SU-DHL-6 (cell line): ENCODE results near the gene CTR9.

Experiments
- H2AFZ ChIP-seq: fragments of 200-600 bp; sonication (generic); 2 replicates; pipeline ENCODE4 v1.6.1; 2014; ENCODE audit warnings: low read depth, mild to moderate bottlenecking, moderate library complexity, mixed read lengths, antibody characterized with exemption, low read length; ENCODE audit not compliant: severe bottlenecking
- H3F3A ChIP-seq: fragments of 200-600 bp; shearing (Covaris generic); 2 replicates; pipeline ENCODE4 v1.6.0; 2016; ENCODE audit warnings: antibody characterized with exemption, mild to moderate bottlenecking; ENCODE audit not compliant: insufficient read depth
- H3K27ac ChIP-seq: fragments of 200-600 bp; sonication (generic); 2 replicates; pipeline ENCODE4 v1.5.1; 2016; ENCODE audit warnings: low read depth, mild to moderate bottlenecking, low read length, moderate library complexity, mixed read lengths
- H3K27me3 ChIP-seq: fragments of 200-600 bp; sonication (generic), shearing (Covaris generic); 2 replicates; pipeline ENCODE4 v1.6.0; 2014; ENCODE audit warnings: mild to moderate bottlenecking, low read length
- H3K36me3 ChIP-seq: fragments of 200-600 bp; sonication (generic); 2 replicates; pipeline ENCODE4 v1.6.1; 2014; ENCODE audit warnings: mild to moderate bottlenecking, low read length, mixed read lengths
- H3K4me2 ChIP-seq: fragments of 300-600, 200-600 bp; shearing (Covaris generic), sonication (generic); 2 replicates; pipeline ENCODE4 v1.6.0; 2014; ENCODE audit warnings: low read length, low read depth, mild to moderate bottlenecking; ENCODE audit not compliant: poor library complexity, severe bottlenecking
- H3K4me3 ChIP-seq: fragments of 200-600 bp; sonication (generic); 2 replicates; pipeline ENCODE4 v1.5.1; 2014; ENCODE audit warnings: antibody characterized with exemption, low read length, mild to moderate bottlenecking, mixed read lengths; ENCODE audit not compliant: insufficient read depth, poor library complexity, severe bottlenecking
- H3K79me2 ChIP-seq: fragments of 200-600 bp; sonication (generic); 2 replicates; pipeline ENCODE4 v1.6.1; 2014; ENCODE audit warnings: mild to moderate bottlenecking, low read length, moderate library complexity; ENCODE audit not compliant: insufficient read depth
- H3K9ac ChIP-seq: fragments of 200-600 bp; sonication (generic); 2 replicates; pipeline ENCODE4 v1.7.0; 2014; ENCODE audit warnings: mild to moderate bottlenecking, low read length
- H3K9me2 ChIP-seq: fragments of 200-600 bp; sonication (generic); replicated peaks from 2 replicates; pipeline ENCODE4 v1.6.1; 2014; ENCODE audit warnings: low read length; ENCODE audit not compliant: insufficient read depth
- H3K9me3 ChIP-seq: fragments of 200-600 bp; sonication (generic); 2 replicates; pipeline ENCODE4 v1.6.1; 2014; ENCODE audit warnings: low read length, mixed read lengths; ENCODE audit not compliant: insufficient read depth
- H4K20me1 ChIP-seq: fragments of 200-600 bp; sonication (generic); 2 replicates; pipeline ENCODE4 v1.6.1; 2014; ENCODE audit warnings: low read depth, mild to moderate bottlenecking, antibody characterized with exemption, low read length, moderate library complexity, mixed read lengths
- CTCF ChIP-seq: fragments of 200-600 bp; sonication (generic); IDR thresholded peaks from one replicate; pipeline ENCODE4 v1.5.1; 2017; ENCODE audit warnings: antibody characterized with exemption, mild to moderate bottlenecking, low read length, moderate library complexity; ENCODE audit not compliant: insufficient read depth, poor library complexity, severe bottlenecking
- EZH2phosphoT487 ChIP-seq: fragments of 200-600 bp; sonication (generic), shearing (Covaris generic); conservative IDR thresholded peaks from 2 replicates; pipeline ENCODE4 v1.6.1; 2018; ENCODE audit warnings: mild to moderate bottlenecking, antibody characterized with exemption, low read length, moderate library complexity, mixed read lengths

CTR9 gene

GRCh38 chr11:10722307-10722706 lies 28.7 kb upstream of the CTR9 start:
- Histone ChIP-seq H3K27ac (no peak overlapping the region), H3K4me3 (no peak overlapping the region), H3K9me2 (no peaks in the 10 kb centered on the region), H3F3A (no peaks in the 10 kb centered on the region), H4K20me1 (no peaks in the 10 kb centered on the region), H3K9ac (no peak overlapping the region), H2AFZ (no peak overlapping the region), H3K9me3 (no peaks in the 10 kb centered on the region), H3K27me3 (no peaks in the 10 kb centered on the region), H3K36me3 (no peaks in the 10 kb centered on the region), H3K79me2 (no peaks in the 10 kb centered on the region), H3K4me2 (no peak overlapping the region)
- TF ChIP-seq CTCF: no peak
- TF ChIP-seq EZH2phosphoT487: no peak

- Histone ChIP-seq H3K4me2 (no peak overlapping the region), H3K27ac (no peak overlapping the region), H3F3A (no peaks in the 10 kb centered on the region), H3K9me2 (no peaks in the 10 kb centered on the region), H4K20me1 (no peaks in the 10 kb centered on the region), H3K79me2 (no peaks in the 10 kb centered on the region), H2AFZ (no peak overlapping the region), H3K27me3 (no peaks in the 10 kb centered on the region), H3K9me3 (no peaks in the 10 kb centered on the region), H3K9ac (no peak overlapping the region), H3K36me3 (no peaks in the 10 kb centered on the region), H3K4me3 (no peak overlapping the region)
- TF ChIP-seq CTCF: no peak
- TF ChIP-seq EZH2phosphoT487: no peak
Measured at GRCh38 chr11:10725114-10725906, 25.7 kb upstream of the CTR9 start.

GRCh38 chr11:10725907-10726253 lies 25.2 kb upstream of the CTR9 start:
- Histone ChIP-seq H3F3A (no peaks in the 10 kb centered on the region), H4K20me1 (no peaks in the 10 kb centered on the region), H3K9me2 (no peaks in the 10 kb centered on the region), H3K36me3 (no peaks in the 10 kb centered on the region), H3K9ac (no peak overlapping the region), H3K27ac (no peak overlapping the region), H3K4me3 (no peak overlapping the region), H3K4me2 (no peak overlapping the region), H2AFZ (no peak overlapping the region), H3K27me3 (no peaks in the 10 kb centered on the region), H3K79me2 (no peaks in the 10 kb centered on the region), H3K9me3 (no peaks in the 10 kb centered on the region)
- TF ChIP-seq EZH2phosphoT487 (no peak), CTCF (no peak)
